ENCODE data around the gene RDH5.

The RDH5 gene

DNA sequence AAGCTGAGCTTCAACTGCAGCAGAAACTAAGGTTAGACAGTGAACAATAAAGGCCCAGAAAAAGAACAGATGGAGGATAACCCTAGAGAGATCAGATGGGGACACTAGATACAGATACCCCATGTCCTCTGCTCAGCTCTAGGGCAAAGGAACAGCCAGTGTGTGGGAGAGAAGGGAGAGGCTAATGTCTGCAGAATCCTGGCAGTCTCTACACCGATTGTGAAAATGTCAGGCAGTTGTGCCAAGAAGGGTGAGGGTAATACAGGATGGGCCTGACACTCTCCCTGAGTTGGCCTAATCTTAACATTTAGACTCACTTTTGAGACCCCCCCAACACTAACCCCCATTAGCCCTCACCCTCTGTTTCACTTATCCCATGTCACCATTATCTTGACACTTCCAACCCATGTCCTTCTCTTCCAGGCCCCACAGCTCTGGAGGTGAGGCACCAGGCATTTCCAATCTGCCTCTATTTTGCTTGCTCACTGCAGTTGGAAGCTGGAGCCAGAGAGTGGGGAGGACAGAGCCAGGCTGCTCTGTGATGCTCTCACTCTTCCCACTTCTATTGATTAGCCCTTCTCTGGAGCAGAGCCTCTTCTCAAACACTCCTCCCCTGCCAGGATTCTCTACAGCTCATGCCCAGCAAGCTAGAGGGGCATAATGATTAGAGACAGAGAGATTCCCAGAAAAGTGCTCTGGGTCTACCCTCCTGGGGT is 7.3 kb upstream of the RDH5 start:
- DNase-seq (ENCODE audit: low read depth in 2 of 2) = no peak

GRCh38 chr12:55713721-55714120 is 6.5 kb upstream of the RDH5 start:
- DNase-seq (ENCODE audit: low read depth in 2 of 2) = no peak

DNA sequence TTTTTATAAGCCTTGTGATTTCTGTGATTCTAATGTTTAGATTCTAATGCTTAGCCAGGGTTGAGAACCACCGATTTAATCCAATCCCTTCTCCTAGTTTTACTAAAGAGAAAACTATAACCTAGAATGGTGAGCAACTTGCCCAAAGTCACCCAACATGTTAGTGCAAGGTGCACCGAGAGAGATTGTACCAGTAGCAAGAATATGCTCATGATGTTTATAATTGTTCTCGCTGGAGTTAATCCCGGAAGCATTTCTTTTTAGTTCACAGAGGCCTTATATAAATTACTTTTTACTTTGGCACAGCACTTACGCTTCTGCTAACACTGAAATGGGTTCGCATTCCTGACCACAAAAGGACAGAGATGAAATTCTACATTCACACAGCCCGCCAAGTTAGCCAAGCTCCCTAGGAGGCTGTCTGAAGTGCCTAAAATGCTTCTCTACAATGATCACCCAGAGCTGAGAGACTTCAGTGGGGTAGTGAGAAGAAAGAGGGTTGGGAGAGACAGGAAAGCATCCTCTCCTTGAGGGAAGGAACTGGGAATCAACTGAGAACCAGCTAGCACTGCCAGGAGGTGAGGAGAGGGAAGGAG is 4.9 kb upstream of the RDH5 start:
- DNase-seq (ENCODE audit: low read depth in 2 of 2) = no peak

GRCh38 chr12:55715833-55716581 is 4.2 kb upstream of the RDH5 start, which contains the start of gene BLOC1S1:
Gene BLOC1S1, plus strand, starts transcription at chr12:55716046. Its CDS starts 6 bp downstream, at chr12:55716052.
- DNase-seq (ENCODE audit: low read depth in 2 of 2) = peak; percentile 84 to 95

- DNase-seq (ENCODE audit: low read depth in 2 of 2) = no peak
Measured at GRCh38 chr12:55716582-55716957, 3.6 kb upstream of the RDH5 start.

DNA sequence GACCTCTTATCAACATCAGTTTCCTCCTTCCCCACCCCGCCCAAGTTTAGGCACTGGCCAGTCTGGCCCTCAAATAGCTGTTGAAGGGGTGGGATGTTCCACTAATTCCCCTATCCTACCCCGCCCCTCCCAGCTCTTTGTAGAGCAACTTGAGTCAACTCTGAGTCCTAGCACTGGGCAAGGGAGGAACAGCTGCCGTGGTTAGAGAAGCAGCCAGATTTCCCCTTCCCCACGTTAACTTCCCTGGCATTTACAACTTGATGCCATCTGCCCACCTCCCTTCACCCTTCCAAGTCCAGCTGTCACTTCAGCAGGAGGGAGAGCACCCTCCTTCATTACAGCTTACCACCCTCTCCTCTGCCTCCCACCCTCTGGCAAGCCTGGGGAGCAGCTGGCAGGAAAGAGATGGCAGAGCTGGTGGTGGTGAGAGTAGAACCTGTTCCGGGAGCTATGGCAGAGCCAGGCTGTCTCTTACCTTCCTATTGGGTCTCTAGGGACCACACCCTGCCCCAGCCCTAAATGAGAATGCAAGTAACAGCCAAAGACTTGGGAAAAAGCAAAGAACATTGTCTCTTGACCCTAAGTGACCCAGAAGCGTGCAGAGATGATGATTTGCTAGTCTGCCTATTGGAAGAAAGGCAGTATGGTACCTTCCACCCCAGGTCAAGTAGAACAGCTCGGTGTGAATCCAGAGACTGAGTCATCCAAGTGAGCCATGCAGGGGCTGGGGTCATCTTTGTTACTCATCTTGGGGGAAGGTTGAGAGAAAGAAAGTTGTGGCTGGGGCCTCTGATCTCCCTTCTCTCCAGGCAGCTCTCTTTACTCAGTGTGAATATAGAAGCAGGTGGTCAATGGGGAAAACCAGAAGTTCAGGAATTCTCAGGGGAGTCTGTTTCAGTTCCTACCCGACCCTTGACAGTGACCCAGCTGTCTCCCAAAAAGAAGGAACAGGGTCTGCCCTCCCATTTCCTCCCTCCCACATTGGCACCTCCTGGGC is 2.9 kb upstream of the RDH5 start:
- DNase-seq (ENCODE audit: low read depth in 2 of 2) = no peak

- no peak for DNase-seq (ENCODE audit: low read depth in 2 of 2)
Measured at GRCh38 chr12:55718015-55718414, 2.2 kb upstream of the RDH5 start.

GRCh38 chr12:55718624-55719275 is 1.4 kb upstream of the RDH5 start:
- DNase-seq (ENCODE audit: low read depth in 2 of 2) = no peak

GRCh38 chr12:55719371-55719770 is 822 bp upstream of the RDH5 start:
- DNase-seq (ENCODE audit: low read depth in 2 of 2) = no peak

DNA sequence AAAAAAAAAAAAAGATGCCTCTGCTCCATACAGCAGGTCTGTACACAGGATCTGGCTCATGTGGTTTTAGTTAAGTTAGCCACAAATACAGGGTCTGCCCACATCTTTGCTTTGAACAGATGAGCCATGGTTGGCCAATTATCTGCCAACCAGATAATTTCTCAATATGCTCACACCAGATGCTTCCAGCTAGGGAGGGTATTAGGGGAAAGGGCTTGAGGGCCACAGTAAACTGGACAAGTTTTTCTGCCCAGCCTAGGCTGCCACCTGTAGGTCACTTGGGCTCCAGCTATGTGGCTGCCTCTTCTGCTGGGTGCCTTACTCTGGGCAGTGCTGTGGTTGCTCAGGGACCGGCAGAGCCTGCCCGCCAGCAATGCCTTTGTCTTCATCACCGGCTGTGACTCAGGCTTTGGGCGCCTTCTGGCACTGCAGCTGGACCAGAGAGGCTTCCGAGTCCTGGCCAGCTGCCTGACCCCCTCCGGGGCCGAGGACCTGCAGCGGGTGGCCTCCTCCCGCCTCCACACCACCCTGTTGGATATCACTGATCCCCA is 776 bp downstream of the RDH5 start:
- no peak for DNase-seq (ENCODE audit: low read depth in 2 of 2)

DNA sequence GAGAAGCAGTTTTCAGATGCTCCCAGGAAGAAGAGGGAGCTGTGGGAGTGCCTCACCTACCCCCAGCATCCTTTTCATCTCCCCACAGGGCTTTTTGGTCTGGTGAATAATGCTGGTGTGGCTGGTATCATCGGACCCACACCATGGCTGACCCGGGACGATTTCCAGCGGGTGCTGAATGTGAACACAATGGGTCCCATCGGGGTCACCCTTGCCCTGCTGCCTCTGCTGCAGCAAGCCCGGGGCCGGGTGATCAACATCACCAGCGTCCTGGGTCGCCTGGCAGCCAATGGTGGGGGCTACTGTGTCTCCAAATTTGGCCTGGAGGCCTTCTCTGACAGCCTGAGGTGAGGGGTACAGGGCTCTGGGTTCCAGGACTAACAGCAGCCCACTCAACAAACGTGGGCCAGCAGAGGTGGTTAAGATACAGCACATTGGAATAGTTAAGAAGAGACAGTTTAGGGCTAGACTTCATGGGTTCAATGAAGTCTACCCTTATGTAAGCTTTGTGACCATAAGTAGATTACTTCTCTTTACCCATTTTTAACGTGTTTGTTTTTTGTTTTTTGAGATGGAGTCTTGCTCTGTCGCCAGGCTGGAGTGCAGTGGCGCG is 1.5 kb downstream of the RDH5 start:
- no peak for DNase-seq (ENCODE audit: low read depth in 2 of 2)

DNA sequence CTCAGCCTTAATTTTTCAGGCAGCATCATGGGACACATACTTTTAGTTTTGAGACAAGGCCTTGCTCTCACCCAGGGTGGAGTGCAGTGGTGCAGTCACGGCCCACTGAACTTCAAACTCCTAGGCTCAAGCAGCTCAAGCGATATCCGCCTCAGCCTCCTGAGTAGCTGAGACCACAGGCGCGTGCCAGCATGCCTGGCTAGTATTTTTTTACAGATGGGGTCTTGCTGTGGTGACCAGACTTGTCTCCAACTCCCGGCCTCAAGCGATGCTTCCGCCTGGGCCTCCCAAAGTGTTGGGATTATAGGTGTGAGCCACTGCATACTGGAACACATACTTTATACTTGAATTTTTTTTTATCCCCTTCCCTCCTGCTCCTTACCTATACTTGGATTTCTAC is 2.8 kb downstream of the RDH5 start:
- no peak for DNase-seq (ENCODE audit: low read depth in 2 of 2)

- no peak for DNase-seq (ENCODE audit: low read depth in 2 of 2)
Measured at GRCh38 chr12:55723516-55724225, 3.5 kb downstream of the RDH5 start.

DNA sequence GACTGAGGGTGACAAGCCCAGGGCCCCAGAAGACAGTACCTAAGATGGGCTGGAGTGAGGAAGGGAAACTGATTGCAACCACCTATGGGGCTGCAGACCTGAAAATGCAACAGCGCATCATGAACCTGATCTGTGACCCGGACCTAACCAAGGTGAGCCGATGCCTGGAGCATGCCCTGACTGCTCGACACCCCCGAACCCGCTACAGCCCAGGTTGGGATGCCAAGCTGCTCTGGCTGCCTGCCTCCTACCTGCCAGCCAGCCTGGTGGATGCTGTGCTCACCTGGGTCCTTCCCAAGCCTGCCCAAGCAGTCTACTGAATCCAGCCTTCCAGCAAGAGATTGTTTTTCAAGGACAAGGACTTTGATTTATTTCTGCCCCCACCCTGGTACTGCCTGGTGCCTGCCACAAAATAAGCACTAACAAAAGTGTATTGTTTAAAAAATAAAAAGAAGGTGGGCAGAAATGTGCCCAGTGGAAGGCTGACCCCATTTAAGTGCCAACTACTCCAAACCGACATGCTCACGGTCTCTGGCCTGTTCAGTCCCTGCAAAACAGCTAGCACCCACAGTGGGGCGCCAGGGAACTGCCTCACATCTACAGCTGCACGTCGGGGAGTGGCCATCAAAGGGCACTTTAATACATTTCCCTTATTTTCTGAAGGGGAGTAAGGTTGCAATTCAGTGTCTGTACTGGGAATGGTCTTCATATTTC is 4.2 kb downstream of the RDH5 start:
- DNase-seq (ENCODE audit: low read depth in 2 of 2) = peak; percentile 47 to 48

GRCh38 chr12:55724940-55725309 is 4.7 kb downstream of the RDH5 start:
- DNase-seq (ENCODE audit: low read depth in 2 of 2) = no peak

GRCh38 chr12:55725556-55725955 is 5.4 kb downstream of the RDH5 start:
- DNase-seq (ENCODE audit: low read depth in 2 of 2) = no peak

- no peak for DNase-seq (ENCODE audit: low read depth in 2 of 2)
Measured at GRCh38 chr12:55726971-55727370, 6.8 kb downstream of the RDH5 start.

DNA sequence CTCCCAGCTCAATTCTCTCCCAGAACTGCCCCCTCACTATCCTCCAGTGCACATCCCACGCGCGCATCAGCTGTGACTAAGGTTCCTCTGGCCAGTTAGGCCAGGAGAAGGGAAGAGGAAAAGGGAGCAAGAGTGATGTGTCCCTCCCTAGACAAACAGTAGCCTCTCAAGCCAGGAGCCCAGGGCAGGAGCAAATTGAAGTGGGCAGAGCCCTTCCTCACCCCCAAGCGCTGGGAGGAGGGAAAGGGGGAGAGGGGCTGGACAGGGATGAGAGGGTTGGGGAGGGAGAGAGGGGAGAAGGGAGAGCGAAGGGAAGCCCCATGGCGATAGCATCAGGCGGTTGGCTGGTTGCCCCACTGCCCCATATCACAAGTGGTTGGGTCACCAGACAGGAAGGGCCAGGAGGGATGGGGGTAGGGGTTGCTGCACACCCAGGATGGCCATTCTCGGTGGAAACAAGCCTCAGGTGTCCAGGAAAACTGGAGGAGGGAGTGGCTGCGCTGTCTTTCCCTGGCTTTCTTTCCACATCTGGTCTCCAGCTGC is 7.5 kb downstream of the RDH5 start:
- DNase-seq (ENCODE audit: low read depth in 2 of 2) = no peak

Data from stimulated activated CD4-positive, alpha-beta T cell treated with anti-CD3 and anti-CD28 coated beads, Interleukin-1b, Interleukin-23, amount 100 ng/mL, for 4 hours (primary cell).